GM21390 (cell line): ENCODE results near the gene UQCRQ.
A peak's percentile ranks its signal among the peaks of the same experiment; 100 is the strongest.

Experiments
- ATAC-seq: cut with Tn5 transposase; IDR thresholded peaks from one replicate; pipeline ENCODE4 v1.9.1; 2021; ENCODE audit not compliant: unreplicated experiment

UQCRQ gene

DNA sequence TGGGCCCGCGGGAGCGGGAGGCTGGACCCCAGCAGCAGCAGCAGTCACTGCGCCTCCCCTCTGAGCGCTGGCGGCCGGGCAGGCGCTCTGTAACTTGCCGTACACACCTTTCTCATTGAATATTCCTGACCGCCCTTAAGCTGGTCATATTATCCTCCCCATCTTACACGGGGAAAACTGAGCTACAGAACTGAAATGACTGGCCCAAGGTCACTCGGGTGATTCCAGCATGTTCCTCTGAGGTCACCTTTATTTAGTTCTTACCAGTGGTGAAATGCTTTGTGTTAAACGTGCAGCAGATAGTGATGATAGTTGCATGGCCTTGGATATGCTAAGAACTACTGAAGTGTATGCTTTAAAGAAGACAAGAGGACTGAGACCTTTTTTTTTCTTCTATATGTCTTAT, 607 bp downstream of the UQCRQ start:
- no peak for ATAC-seq

DNA sequence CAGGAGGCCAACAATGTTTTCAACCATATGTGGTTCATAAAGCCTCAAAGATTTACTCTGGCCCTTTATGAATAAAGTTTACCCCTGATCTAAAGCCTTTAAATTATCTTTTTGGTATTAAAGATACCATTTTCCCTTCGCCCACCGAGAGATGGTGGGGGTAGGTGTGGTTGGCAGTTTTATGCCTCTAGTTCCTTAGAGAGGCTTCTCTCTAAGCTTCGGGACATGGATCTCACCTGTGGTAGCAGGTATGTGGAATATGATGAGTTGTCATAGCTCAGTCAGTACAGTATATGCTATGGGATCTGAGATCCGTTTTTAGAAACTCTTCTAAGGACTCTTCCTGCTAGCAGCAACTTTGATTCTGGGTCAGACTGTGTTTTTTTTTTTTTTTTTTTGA, 2.3 kb downstream of the UQCRQ start:
- ATAC-seq: no peak

DNA sequence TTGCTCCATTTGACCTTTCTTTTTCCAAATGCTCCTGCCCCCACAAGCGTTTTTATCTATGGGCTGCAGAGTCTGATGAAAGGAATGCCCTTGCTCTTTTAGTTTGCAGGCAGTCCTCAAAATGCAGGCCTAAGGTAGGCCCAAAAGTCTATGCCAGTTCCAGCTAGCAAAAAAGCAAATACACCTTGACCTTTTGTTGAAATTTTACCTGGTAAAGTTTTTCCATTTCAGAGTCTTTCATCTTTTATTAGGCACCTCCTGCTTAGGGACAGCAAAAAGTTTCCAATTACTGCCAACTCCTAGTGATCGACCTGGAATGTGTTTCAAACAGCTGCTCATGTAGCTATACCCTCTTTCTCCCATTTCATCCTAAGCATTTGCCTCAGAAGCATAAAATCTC, 4.4 kb downstream of the UQCRQ start:
- ATAC-seq: no peak

DNA sequence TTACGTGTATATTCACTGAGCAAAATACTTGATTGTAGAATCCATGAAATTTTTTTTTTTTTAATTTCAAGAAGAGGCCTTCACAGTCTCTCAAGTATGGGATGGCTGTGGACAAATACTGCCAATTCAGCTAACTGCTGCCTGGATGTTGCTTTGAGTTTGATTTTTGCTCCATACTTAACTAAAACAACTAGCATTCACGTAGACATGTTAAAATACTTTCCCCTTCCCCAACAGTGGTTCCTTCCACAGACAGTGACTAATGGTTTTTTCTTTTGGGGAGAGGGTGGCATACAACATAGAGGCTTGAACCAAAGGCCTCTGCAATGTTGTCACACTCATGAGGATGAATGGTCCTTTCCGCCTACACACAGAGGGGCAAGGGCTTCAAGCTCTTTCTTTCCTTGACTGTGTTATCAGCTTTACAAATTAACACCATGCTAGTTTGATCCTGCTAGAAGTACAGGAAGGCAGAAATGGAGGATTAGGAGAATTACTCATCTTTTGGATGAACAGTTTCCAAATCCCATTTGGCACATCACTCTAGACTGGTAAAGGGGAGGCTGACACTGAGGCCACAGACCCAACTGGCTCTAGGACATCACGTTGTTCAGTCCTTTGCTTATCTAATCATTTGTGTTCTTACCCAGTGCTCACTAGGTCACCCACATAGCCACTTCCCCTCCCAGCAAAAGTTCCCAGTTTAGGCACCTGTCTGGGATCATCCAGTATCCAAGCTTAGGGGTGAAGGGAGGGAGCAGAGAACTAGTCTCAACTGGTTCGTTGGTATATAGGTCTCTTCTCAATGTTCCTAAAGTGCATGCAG, 5.2 kb downstream of the UQCRQ start:
- no peak for ATAC-seq

DNA sequence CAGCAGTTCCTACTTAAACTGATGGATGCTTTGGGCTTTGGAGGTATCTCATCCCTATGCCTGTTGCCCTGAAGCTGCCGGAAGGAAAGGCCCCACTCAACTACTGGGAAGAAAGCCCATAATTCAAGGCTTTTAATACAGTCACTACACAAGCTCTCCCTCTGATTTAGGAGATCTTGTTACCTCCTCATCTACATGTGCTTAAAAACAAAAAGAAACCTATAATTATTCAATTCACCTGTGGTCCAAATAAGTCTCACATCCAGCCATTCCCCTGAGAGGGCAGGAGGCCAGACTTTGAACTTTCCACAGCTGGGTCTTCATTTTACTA, 6.3 kb downstream of the UQCRQ start:
- no peak for ATAC-seq

DNA sequence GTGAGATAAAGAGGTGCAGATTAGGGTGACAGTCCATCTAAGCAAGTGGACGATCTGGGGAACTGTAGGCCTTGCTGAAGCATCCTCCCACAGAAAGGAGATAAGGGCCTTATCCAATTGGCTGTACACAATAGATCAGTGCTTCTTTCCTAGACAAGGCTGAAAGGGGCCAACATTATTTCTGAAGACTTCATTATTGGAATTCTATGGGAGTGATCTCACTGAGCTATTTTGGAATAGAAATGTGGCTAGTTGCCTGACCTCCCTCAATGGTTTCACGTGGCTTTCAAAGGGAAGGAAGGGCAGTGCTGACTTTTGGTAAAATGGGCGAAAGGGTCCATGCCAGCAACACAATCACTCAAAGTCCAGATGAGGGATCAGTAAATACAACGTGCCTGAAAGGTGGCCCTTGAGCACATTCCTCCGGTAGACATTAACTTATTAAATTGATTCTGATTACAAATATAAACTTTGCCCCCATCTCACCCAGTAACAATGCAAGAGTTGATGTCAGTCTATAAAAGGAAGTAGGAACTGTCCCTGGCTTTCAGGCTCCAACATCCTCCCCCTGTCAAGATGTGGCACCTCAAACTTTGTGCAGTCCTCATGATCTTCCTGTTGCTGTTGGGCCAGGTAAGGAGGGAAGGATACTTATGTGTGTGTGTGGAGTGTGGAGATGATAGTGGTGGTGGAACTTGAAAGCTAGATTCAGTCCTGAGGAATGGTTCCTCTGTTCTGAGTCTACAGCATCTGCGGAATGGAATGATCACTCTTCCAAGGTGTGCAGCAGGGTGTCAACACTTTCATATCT, 6.9 kb downstream of the UQCRQ start, which contains the start of gene LEAP2:
Gene LEAP2 (plus strand): TSS at position 550 of the 811 bp plus-strand sequence. CDS start 27 bp downstream, at position 577.
- no peak for ATAC-seq

DNA sequence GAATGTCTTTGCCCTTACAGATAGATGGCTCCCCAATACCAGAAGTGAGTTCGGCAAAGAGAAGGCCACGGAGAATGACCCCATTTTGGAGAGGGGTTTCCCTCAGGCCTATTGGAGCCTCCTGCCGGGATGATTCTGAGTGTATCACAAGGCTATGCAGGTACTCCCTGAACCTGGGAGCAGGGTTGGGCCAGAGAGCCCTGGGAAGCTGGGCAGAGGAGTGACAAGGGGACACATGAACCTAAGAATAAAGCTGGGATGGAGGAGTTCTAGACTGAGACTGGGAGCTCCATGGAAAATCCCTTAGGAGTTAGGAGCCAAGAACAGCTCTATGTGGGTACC, 7.5 kb downstream of the UQCRQ start:
- no peak for ATAC-seq

DNA sequence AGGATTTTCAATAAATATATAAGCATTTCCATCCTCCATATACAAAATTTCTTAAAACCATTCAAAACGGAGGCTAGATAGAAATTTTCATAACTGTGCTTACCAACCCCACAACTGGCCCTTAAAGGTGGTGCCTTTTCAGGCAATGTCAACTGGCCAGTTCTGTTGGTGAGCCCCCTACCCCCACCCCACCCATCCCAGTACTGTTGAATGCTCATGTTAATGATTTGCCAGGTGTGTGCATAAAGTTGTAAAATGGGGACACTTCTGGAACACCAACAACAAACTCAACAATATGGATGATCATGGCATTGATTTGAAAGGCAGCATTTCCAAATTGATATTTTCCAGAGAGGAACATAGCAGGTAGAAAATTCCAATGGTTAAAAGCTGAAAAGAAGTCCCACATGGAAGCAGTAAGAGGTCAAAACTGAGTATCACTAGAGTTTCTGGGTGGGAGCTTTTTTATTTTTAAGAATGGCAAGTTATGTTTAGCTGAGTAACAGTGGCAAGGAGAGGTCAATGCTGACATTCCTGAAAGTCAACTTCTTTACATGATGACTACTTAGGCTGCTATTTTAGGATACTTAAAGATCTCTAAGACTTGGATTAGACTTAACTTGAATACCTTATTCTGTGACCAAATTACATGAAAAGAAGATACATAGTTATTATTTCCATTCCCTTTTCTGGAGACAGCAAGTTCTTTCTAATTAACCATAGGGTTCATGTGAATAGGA, 9.7 kb downstream of the UQCRQ start:
- ATAC-seq: no peak

DNA sequence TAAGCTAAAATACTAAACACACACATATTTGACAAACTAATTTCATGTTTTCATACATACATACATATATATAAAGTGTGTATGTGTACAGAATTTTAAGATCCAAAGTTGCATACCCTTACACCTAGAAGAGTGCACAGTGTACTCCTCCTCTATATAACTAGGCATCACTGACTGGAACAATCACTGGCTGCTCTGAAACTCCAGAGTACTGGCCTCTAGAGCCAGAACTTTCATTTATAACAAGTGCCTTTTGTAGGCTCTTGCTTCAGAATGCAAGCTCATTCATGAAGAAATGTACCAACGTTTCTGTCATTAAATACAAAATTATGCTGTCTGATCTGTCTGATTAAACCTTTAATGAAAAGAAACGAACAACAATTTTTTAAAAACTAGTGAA, 11.0 kb downstream of the UQCRQ start:
- no peak for ATAC-seq

DNA sequence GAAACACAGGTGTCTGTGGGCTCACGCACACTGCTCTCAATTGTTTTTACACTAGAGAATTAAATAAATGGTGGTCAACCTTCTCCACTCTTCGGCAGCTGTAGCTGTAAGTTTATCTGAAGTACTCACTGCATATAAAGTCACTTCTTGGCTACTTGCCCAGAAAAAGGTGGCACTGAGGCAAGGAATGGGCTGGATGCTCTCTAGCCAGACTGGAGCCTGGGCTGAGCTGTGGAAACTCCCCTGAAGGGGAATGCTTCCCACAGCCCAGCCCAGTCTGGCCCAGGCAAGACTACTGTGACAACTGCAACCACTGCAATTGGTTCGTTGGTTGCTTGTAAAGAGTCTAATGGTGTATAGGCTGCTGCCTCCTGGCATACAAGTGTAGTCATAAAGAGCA, 11.5 kb downstream of the UQCRQ start:
- ATAC-seq: no peak

DNA sequence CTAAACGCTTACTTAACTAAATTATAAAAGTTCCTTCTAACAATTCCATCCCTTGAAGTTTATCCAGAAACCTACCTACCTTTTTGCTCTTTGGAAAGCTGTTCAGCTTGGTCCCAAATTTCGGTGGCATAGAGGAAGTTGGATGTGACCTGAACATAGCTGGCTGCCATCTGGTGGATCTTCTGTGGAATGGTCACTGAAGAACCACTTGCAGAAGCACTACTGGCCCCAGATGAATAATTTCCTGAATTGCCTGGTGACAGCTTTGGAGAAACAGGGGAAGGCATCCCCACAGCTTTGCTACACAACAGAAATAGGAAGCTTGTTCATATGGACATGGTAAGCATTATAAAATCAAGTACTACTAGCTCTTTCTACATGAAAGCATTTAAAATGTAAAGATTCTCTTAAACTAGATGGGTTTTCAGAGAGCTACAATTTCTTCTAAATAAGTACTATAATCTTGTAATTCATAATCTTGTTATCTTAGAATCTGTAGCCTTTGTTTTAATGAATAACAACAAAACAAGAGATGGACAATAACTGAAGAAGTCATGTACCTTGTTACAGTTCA, 16.9 kb downstream of the UQCRQ start:
- peak; percentile 57 for ATAC-seq

DNA sequence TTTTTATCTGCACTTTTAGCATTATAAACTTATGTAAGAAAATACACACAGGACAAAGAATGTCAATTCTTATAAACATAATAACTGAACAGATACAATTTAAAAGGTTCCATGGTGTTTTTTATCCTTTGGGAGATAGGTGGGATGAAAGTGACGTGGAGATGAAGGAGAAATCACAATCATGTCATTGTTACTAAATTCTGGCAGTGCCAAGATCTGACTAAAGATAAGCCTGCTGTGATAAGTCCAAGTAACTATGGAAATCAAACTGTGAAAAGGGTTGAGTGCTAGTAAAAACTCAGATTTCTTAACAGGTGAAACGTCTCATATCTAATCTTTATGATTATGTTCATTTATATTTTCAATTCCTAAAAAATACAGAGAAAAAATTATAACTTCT, 18.1 kb downstream of the UQCRQ start:
- no peak for ATAC-seq

DNA sequence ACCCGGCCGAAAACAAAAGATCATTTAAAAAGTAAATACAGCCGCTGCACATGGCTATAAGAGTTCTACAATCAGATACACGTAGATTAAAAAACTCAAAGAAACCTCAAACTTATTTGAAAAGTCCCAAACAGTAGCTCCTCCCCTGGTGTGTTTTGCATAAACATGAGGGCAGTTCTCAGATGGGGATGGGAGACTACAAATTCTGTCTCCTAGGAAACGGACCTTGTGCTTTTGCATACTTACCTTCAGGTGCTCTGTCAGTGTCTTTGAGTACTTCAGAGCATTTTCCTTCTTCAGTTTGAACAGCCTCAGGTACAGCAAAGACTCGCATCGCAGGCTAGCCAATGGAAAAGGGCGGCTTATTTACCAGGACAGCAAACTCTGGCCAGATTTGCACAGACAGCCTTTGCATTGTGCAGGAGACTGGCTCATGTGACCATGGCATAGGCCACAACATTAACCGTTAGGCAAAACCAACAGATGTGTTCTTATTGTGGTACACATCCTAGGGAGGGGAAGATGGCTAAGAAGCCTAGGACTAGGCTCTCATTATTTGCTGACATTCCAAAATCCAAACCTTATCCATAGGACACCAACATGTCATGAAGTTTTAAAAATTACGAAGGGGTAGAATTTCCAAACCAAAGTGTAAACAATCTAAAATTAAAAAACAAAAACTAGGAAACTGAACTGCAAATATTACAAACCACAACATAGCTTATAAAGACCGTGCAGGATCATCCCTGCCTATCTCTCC, 19.8 kb downstream of the UQCRQ start:
- ATAC-seq: no peak

DNA sequence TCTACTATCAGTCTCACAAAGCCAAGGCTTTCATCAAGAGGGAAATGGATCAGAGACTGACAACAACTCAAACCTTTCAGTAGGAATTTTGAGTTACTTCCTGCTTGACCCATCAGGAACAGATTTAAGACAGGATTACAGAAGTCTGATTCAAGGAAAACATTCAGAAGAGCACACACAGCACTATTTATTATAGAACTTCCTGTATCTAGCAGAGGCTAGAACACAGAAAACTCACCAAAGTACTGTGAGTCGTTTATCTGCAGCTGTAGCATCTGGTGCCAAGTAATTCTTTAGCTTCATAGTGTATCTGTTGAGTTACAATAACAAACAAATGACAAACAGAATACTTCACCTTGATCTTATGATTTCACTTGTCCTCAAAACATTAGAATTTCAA, 20.8 kb downstream of the UQCRQ start:
- no peak for ATAC-seq

DNA sequence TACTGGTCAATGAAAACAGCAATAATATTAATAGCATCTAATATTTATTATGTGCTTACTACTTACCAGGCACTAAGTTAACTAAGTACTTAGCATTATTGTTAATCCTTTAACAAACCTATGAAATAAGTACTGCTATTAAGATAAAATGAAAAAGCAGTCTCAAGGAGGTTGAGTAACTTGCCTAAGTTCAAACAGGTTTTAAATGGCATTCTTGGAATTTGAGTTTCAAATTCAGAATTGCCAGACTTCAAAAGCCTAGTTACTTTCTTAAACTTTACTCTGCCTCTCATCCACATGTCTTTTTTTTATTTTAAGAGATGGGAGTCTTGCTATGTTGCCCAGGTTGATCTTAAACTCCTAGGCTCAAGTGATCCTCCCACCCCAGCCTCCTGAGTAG, 23.1 kb downstream of the UQCRQ start:
- no peak for ATAC-seq

DNA sequence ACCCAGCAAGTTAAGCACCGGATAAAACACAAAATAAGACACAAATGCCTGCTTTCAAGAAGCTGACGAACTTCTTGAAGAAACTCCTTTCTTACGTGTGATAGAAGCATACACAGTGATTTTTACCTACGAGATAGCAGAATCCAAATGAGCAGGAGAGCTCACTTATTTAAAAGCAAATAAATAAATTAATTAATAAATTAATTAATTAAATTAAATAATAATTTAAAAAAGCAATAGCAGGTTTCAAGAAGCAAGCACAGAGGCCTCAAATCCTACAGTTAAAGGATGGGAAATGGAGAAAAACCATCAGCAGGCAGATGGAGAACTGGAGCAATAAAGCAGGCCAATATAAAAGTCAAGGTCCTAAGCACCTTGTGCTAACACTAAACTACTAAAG, 24.4 kb downstream of the UQCRQ start:
- ATAC-seq: no peak

DNA sequence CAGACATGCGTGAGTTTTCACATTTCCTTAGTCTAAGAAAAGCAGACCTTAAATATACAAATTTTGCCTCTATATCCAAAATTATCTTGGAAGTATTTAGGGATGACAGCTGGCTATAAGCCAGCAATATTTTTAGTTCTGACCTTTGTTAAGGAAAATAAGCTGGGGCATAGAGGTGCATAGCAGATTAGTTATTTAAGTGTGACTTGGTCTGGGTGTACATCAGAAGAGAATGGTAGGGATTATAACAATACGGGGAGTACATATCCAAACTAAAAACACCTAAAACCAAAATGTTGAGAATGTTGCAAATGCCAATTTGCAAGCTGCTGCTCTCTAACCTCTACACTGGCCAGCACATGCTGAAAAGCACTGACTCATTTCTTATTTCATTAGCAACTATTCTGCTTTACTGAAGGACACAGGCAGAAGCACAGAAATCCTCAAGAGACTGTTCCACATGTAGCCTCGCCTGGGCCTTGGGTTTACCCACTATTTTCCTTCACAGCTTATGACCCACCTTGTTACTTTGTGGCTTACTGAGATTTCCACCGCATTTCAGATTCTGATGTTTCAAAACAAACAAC, 29.4 kb downstream of the UQCRQ start:
- ATAC-seq: no peak

DNA sequence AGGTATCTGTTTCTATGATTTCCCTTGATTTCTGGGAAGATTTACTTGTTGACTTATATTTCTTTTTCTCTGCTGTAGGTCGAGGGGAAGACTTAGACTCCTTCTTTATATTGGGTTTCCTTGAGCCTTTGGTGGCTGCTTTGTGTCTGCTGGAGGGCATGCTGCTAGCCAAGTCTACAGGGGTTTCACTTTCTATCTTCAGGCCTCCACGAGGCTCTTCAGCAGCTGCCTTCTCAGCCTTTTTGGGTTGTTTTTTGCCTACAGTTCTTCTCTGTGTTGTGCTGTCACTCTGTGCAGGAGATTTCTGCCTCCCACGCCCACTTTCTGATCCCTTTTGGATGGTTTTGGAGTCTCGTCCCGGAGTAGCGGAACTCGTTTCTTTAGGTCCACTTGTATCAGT, 30.2 kb downstream of the UQCRQ start:
- no peak for ATAC-seq

DNA sequence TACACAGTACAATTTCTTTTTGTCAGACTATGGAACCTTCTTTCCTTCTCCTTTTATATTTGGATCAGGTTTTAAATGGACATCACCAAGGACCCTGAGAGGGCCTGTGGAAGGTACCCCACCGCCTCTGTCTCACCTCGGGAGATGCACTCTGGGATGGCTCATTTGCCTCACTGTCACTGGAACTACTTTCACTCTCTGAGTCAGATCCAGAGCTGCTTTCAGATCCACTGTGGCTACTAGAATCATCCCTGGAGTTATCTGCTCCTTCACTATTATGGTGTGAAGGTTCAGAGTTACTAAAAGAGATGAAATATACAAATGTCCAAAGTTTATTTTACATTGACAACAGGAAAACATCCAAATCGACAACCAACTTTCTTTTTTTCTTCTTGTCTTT, 31.7 kb downstream of the UQCRQ start:
- ATAC-seq: no peak

DNA sequence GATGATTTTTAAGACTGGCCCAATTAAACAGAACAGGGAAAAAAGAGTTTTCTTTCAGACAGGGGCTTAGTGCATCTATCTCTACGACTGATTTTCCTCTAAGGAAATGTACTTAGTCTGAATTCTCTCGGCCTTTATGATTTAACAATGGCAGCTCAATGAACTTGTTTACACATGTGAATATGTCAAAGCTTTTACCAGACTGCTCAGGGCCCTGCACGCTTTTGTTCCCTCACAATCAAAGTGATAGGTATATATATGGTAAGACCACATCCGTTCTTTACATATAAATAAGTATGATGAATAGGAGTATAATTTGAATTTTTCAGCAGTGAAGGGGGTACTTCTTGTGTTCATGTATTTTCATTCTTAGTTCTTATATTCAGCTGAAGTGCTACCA, 34.6 kb downstream of the UQCRQ start:
- ATAC-seq: no peak
